HCT116 (cell line): Measurements from ENCODE around the gene IQGAP3. TPM values are rescaled to one million over a fixed set of nuclear protein-coding genes. Genes with fewer than 3 reads are reported as not detected.

Experiments
- ATAC-seq: fragments of 200-7000 bp; cut with Tn5 transposase; 2 replicates; pipeline ENCODE4 v1.9.1; 2020; ENCODE audit warnings: mild to moderate bottlenecking, moderate library complexity
- BruUV-seq: library from RNA; stranded (reverse); fragments of 400-500 nt; replicated peaks from 2 replicates; lab custom pipeline; 2021; lab: Mats Ljungman, UMichigan
- CTCF ChIA-PET: fragments of 300-600 bp; sonication (Branson Sonifier 250); formaldehyde crosslinking; loops from one replicate; lab custom pipeline; 2021; ENCODE audit warnings: antibody characterized with exemption; lab: Charles Lee
- POLR2A ChIA-PET: fragments of 300-600, 350-600 bp; sonication (Branson Sonifier 250); formaldehyde crosslinking; loops from one replicate; lab custom pipeline; 2021; ENCODE audit warnings: antibody characterized with exemption; lab: Charles Lee
- RAD21 ChIA-PET, 2 experiments: fragments of 300-600 bp; sonication (Branson Sonifier 250); formaldehyde crosslinking; loops; one replicate each; lab custom pipeline; 2023; ENCODE audit warnings: low total read pairs in 2 of 2; ENCODE audit not compliant: uncharacterized antibody in 2 of 2, unreplicated experiment in 2 of 2, low non-redundant PET in 1 of 2; lab: Charles Lee
- DNase-seq: peaks from one replicate; pipeline ENCODE4 v3.0.0-alpha.2; 2010; ENCODE audit warnings: low read depth, low spot score
- H2AFZ ChIP-seq: fragments of 200-600 bp; shearing (Covaris generic), sonication (generic); 2 replicates; pipeline ENCODE4 v1.6.1; 2017; ENCODE audit warnings: low read depth, mixed run types, mixed read lengths, antibody characterized with exemption, low read length; ENCODE audit not compliant: poor library complexity, severe bottlenecking
- H3K27ac ChIP-seq: 2 replicates; pipeline ENCODE4 v1.5.1; 2012; ENCODE audit warnings: low read depth, low read length
- H3K27me3 ChIP-seq: fragments of 200-600 bp; sonication (generic); 2 replicates; pipeline ENCODE4 v1.6.1; 2016; ENCODE audit warnings: mixed run types, low read length, mixed read lengths; ENCODE audit not compliant: insufficient read depth
- H3K36me3 ChIP-seq, 2 experiments: fragments of 200-500 bp in 1 of 2; fragments of 200-600 bp in 1 of 2; sonication (Bioruptor generic) in 1 of 2; sonication (generic) in 1 of 2; 2 replicates each; pipeline versions ENCODE4 v1.5.1 to v1.6.1; 2014 to 2016; ENCODE audit warnings: low read length in 2 of 2, inconsistent platforms in 1 of 2, mixed read lengths in 1 of 2, mixed run types in 1 of 2; ENCODE audit not compliant: insufficient read depth in 2 of 2, control insufficient read depth in 1 of 2
- H3K4me1 ChIP-seq, 2 experiments: fragments of 200-600 bp in 1 of 2; sonication (generic) in 1 of 2; 2 replicates each; pipeline versions ENCODE4 v1.5.1 to v1.6.1; 2012 to 2017; ENCODE audit warnings: low read length in 2 of 2, inconsistent platforms in 1 of 2, mild to moderate bottlenecking in 1 of 2, mixed read lengths in 1 of 2, mixed run types in 1 of 2, moderate library complexity in 1 of 2; ENCODE audit not compliant: insufficient read depth in 2 of 2, control insufficient read depth in 1 of 2
- H3K4me2 ChIP-seq: fragments of 200-600 bp; sonication (generic); 2 replicates; pipeline ENCODE4 v1.6.1; 2017; ENCODE audit warnings: mixed run types, low read length, mixed read lengths
- H3K4me3 ChIP-seq, 2 experiments: fragments of 200-600 bp in 1 of 2; sonication (generic) in 1 of 2; replicated peaks in 1 of 2; 2 replicates each; pipeline ENCODE4 v1.5.1; 2011 to 2016; ENCODE audit warnings: low read length in 2 of 2, control low read depth in 1 of 2, low read depth in 1 of 2, mild to moderate bottlenecking in 1 of 2, mixed read lengths in 1 of 2, mixed run types in 1 of 2
- H3K79me2 ChIP-seq: fragments of 200-600 bp; sonication (generic); 2 replicates; pipeline ENCODE4 v1.6.1; 2017; ENCODE audit warnings: mild to moderate bottlenecking, mixed run types, low read length, moderate library complexity, mixed read lengths; ENCODE audit not compliant: insufficient read depth
- H3K9ac ChIP-seq: fragments of 200-600 bp; sonication (generic); 2 replicates; pipeline ENCODE4 v1.6.1; 2016; ENCODE audit warnings: low read length, mixed read lengths
- H3K9me2 ChIP-seq: fragments of 200-600 bp; sonication (generic), shearing (Covaris generic); 2 replicates; pipeline ENCODE4 v1.6.1; 2017; ENCODE audit warnings: mixed run types, mild to moderate bottlenecking, moderate library complexity; ENCODE audit not compliant: insufficient read depth
- H3K9me3 ChIP-seq, 2 experiments: fragments of 200-500 bp in 1 of 2; fragments of 200-600 bp in 1 of 2; sonication (Bioruptor generic) in 1 of 2; sonication (generic) in 1 of 2; 2 replicates each; pipeline ENCODE4 v1.6.1; 2014 to 2017; ENCODE audit warnings: low read length in 2 of 2, mixed read lengths in 2 of 2, inconsistent platforms in 1 of 2, low read depth in 1 of 2, mild to moderate bottlenecking in 1 of 2, mixed run types in 1 of 2, moderate library complexity in 1 of 2; ENCODE audit not compliant: control insufficient read depth in 1 of 2, insufficient read depth in 1 of 2
- H4K20me1 ChIP-seq: fragments of 200-600 bp; sonication (generic), shearing (Covaris generic); 2 replicates; pipeline ENCODE4 v1.6.1; 2017; ENCODE audit warnings: mixed run types, mild to moderate bottlenecking, moderate library complexity; ENCODE audit not compliant: insufficient read depth
- ELF1 ChIP-seq: IDR thresholded peaks from 2 replicates; pipeline ENCODE4 v1.6.1; 2012; ENCODE audit warnings: low read depth, borderline replicate concordance
- EZH2phosphoT487 ChIP-seq: fragments of 200-600 bp; IDR thresholded peaks from 2 replicates; pipeline ENCODE4 v1.6.1; 2018; ENCODE audit warnings: antibody characterized with exemption, borderline replicate concordance
- FOSL1 ChIP-seq: IDR thresholded peaks from 2 replicates; pipeline ENCODE4 v1.6.1; 2012; ENCODE audit warnings: low read depth
- POLR2A ChIP-seq: IDR thresholded peaks from 2 replicates; pipeline ENCODE4 v1.7.0; 2011; ENCODE audit warnings: borderline replicate concordance; ENCODE audit not compliant: insufficient read depth, insufficient read length; ENCODE audit errors: extremely low read depth
- SIN3A ChIP-seq: IDR thresholded peaks from 2 replicates; pipeline ENCODE4 v1.6.1; 2012; ENCODE audit warnings: low read depth
- SP1 ChIP-seq: IDR thresholded peaks from 2 replicates; pipeline ENCODE4 v1.6.1; 2012; ENCODE audit warnings: low read depth
- ZFX ChIP-seq: fragments of 450-650 bp; IDR thresholded peaks from 2 replicates; pipeline ENCODE4 v1.6.1; 2017
- intact Hi-C: fragments of 100-400 bp; cut with micrococcal nuclease; formaldehyde crosslinking; loops from 2 replicates; pipeline ENCODE4 v1.10.0; 2022
- total RNA-seq: library from RNA; stranded (reverse); gene quantifications from one replicate; pipeline ENCODE4 v1.2.1, GENCODE V29; 2021; ENCODE audit not compliant: unreplicated experiment
- TF ChIP-seq, protein P1 (sequence below): IDR thresholded peaks from 2 replicates; pipeline ENCODE4 v1.6.1; 2012; ENCODE audit warnings: low read depth

Gene IQGAP3
- total RNA-seq, 1 experiment from 2014 or later = 38.8 TPM

GRCh38 chr1:156492013-156492590 is 80.3 kb downstream of the IQGAP3 start:
- Histone ChIP-seq H4K20me1 (no peaks in the 10 kb centered on the region; the same call in 1 of the 2 replicates), H3K4me2 (peak overlapping the region; percentile 84; the same call in 1 of the 2 replicates), H3K9ac (no peak overlapping the region), H3K4me1 (peaks cover 45 to 75% of the 10 kb centered on the region in 2 experiments), H3K4me3 (no peak overlapping the region), H3K36me3 (no peaks in the 10 kb centered on the region), H3K27ac (no peak overlapping the region), H3K79me2 (peaks cover 100% of the 10 kb centered on the region), H3K9me3 (no peaks in the 10 kb centered on the region), H3K27me3 (no peaks in the 10 kb centered on the region), H3K9me2 (no peaks in the 10 kb centered on the region), H2AFZ (no peak overlapping the region)
- CTCF ChIA-PET = interaction anchor here (1.0 kb wide), 1 partner anchor 12 kb away, joined by 3 read pairs; no protein-coding TSS in a partner anchor
- DNase-seq (no peak), ATAC-seq (no peak)
- POLR2A ChIA-PET = interaction anchor here (0.8 to 1.2 kb wide), 2 partner anchors 9 to 13 kb away, joined by 3 to 4 read pairs; no protein-coding TSS in a partner anchor
- TF ChIP-seq, protein P1, sequence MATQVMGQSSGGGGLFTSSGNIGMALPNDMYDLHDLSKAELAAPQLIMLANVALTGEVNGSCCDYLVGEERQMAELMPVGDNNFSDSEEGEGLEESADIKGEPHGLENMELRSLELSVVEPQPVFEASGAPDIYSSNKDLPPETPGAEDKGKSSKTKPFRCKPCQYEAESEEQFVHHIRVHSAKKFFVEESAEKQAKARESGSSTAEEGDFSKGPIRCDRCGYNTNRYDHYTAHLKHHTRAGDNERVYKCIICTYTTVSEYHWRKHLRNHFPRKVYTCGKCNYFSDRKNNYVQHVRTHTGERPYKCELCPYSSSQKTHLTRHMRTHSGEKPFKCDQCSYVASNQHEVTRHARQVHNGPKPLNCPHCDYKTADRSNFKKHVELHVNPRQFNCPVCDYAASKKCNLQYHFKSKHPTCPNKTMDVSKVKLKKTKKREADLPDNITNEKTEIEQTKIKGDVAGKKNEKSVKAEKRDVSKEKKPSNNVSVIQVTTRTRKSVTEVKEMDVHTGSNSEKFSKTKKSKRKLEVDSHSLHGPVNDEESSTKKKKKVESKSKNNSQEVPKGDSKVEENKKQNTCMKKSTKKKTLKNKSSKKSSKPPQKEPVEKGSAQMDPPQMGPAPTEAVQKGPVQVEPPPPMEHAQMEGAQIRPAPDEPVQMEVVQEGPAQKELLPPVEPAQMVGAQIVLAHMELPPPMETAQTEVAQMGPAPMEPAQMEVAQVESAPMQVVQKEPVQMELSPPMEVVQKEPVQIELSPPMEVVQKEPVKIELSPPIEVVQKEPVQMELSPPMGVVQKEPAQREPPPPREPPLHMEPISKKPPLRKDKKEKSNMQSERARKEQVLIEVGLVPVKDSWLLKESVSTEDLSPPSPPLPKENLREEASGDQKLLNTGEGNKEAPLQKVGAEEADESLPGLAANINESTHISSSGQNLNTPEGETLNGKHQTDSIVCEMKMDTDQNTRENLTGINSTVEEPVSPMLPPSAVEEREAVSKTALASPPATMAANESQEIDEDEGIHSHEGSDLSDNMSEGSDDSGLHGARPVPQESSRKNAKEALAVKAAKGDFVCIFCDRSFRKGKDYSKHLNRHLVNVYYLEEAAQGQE = no peak
- TF ChIP-seq EZH2phosphoT487 (no peak), ZFX (no peak), FOSL1 (no peak), ELF1 (no peak), SIN3A (no peak), SP1 (no peak), POLR2A (no peak)
- RAD21 ChIA-PET = interaction anchor here in 1 of 2 experiments (0.6 kb wide), 1 partner anchor 9 kb away, joined by 5 read pairs; no protein-coding TSS in a partner anchor
- BruUV-seq = no TSS peak
- intact Hi-C loops = no loop called here
